AG09319 (cell line): ENCODE measurements around the gene SLMAP.

Source experiments
- DNase-seq: peaks from one replicate; pipeline ENCODE4 v3.0.0-alpha.2; 2010; ENCODE audit warnings: low read depth; ENCODE audit errors: extremely low read depth
- TF ChIP-seq, protein P1 (sequence below): IDR thresholded peaks from 2 replicates; pipeline ENCODE4 v1.5.1; 2011; ENCODE audit warnings: low read depth, mild to moderate bottlenecking, inconsistent platforms, low read length, moderate library complexity

The SLMAP gene

DNA sequence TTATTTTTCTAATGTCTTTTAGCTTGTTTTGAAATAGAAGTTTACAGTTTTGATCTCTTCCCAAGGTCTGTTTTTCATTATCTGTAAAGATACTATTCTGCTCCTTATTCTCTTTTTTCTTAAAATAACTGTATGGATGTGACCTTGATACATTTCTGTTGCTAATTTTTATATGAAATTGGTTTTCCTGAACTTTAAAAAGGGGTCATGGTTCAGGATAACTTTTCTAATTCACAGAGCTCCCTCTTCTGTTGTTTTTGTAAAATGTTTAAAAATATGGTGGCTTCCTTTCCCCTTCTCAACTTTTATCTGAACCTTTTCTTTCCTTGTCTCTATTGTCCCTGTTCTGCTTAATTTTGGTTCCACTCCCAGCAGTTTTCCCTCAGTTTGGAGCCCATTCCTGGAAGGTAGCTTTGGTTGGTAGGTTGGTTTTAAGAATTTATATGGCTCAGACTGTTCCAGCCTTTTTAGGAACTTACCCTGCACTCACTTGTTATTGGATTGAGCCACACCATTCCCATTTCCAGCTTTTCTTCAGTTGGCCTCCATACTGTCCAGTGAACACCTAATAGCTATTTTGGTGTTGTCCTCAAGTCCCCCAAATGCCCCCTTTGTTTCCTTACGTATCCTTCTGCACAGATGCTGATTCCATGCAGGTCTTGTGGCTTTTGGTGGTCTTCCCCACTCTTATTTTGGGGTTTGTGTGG, 70.3 kb downstream of the SLMAP start:
- TF ChIP-seq, protein P1, sequence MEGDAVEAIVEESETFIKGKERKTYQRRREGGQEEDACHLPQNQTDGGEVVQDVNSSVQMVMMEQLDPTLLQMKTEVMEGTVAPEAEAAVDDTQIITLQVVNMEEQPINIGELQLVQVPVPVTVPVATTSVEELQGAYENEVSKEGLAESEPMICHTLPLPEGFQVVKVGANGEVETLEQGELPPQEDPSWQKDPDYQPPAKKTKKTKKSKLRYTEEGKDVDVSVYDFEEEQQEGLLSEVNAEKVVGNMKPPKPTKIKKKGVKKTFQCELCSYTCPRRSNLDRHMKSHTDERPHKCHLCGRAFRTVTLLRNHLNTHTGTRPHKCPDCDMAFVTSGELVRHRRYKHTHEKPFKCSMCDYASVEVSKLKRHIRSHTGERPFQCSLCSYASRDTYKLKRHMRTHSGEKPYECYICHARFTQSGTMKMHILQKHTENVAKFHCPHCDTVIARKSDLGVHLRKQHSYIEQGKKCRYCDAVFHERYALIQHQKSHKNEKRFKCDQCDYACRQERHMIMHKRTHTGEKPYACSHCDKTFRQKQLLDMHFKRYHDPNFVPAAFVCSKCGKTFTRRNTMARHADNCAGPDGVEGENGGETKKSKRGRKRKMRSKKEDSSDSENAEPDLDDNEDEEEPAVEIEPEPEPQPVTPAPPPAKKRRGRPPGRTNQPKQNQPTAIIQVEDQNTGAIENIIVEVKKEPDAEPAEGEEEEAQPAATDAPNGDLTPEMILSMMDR = peak; percentile 24
- peak; percentile 2 for DNase-seq

DNA sequence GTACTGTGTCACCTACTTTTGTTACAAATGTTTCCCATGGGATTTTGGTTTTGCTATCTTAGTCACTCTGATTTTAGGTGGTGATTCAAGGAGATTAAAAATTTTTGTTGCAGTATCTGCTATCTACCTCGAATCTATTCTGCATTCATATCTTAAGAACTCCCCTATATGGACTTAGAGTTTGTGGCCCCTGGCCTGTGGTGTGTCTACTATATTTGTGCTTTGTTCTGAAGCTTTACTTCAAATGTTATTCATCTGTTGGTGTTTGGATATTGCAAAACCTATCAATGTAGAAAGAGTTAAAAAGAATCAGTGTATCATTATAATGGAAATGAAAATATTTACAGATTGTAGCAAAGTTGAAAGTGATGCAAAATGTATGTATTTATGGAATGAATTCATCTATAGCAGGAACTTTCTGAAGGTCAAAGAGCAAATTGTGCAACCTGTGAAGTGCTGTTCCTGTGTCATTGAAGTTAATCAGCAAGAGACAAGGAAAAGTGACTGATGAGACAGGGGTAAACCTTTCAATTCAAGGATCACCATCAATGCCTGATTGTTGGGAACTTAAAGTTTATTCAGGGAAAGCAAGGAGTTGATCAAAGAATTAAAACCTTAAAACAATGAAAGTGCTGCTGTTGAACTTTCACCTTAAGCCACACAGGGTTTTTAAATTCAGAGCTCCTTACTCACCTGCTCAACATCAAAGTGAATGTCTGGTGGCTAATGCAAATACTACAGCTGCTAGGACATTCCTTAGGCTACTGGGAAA, 71.0 kb downstream of the SLMAP start:
- DNase-seq = no peak
- TF ChIP-seq, protein P1 = no peak

- no peak for DNase-seq
- TF ChIP-seq, protein P1 = no peak
Measured at GRCh38 chr3:57827757-57828156, 71.6 kb downstream of the SLMAP start.

- TF ChIP-seq, protein P1 = no peak
- no peak for DNase-seq
Measured at GRCh38 chr3:57832486-57832885, 76.4 kb downstream of the SLMAP start.

GRCh38 chr3:57832900-57833313, 76.8 kb downstream of the SLMAP start:
- no peak for DNase-seq
- TF ChIP-seq, protein P1 = no peak

DNA sequence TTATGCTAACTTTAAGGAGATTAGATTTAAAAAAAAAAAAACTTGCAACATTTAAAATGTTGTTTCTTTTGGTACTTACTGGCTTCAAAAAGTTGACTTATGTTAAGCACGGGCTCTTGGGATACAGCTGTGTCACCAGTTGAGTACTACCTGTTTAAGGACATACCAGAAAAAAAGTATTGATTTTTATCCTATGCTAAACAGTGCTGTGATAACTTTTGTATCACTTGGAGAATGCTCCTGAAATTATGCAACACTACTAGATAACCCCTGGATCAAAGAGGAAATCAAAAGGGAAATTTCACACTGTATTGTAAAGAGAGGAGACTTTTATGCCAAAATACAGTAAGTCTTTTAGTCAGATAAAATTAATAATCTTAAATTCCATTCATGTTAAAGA, 77.7 kb downstream of the SLMAP start:
- TF ChIP-seq, protein P1 = no peak
- no peak for DNase-seq

DNA sequence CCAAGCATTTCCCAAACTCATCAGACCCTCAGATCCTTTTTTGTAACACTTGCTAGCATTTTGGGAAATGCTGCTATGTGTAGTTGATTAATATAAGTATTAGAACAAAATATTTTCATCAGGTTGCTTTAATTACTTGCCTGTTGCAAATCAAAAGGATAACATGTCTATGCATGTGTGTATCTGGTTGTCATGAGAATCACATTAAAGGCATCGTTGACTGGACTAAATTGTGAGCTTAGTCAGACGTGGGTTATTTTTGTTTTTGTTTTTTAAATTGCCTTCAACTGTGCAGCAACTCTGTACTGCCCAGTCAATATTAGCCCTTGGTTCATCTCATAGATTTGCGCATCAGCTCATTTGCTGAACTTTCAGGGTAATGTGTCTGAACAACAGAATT, 81.6 kb downstream of the SLMAP start:
- DNase-seq = no peak

More for the DNA sequence above, 81.6 kb downstream of the SLMAP start:
- TF ChIP-seq, protein P1 = no peak
